Measurements from ENCODE around the gene CCNF. TPM values are rescaled to one million over a fixed set of nuclear protein-coding genes. Genes with fewer than 3 reads are reported as not detected.

The CCNF gene
- total and polyA plus RNA-seq, 2 of the 8 experiments (the other 6 are each of a cell fraction or from before 2014, with no cell fraction given) = 15.4 to 54.3 TPM

DNA sequence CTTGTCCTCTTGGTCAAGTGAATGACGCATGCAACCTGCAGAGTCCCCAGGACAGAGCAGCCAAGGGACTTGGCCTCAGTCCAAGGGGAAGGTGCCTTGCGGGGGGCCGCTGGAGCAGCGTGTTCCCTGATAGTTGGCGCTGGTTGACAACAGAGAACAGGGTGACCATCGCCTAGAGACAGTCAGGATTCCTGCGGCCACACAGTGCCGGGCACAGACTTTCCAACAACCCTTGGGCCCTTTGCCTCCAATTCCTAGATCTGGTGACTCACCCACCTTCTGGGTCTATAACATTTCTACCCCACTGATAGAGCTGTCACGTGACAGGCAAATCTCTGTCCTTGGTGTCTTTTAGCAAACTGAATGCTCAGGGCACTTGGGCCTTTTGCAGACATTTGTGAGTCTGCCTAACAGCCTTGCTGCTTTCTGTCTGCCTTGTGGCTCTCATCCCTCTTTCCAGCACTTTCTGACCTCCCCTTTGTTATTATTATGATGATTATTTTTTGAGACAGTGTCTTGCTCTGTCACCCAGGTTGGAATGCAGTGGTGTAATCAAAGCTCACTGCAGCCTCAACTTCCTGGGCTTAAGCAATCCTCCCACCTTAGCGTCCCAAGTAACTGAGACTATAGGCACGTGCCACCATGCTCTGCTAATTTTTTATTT, 18.8 kb downstream of the CCNF start:
- H3K9me3 ChIP-seq (ENCODE audit: insufficient read depth in 2 of 2, low read depth in 1 of 2, low read length in 1 of 2) = no peaks in the 10 kb centered on the region
- H3K4ac ChIP-seq (replicated peaks; ENCODE audit: insufficient read length, low read depth, low read length) = no peak overlapping the region
- DNase-seq (ENCODE audit: low read depth in 1 of 2, low spot score in 2 of 2) = no peak
- no peak overlapping the region for H4K5ac ChIP-seq (ENCODE audit: insufficient read length, low read depth, low read length)
- FAIRE-seq = no peak
- H4K20me1 ChIP-seq (replicated peaks in 1 of 2; ENCODE audit: control insufficient read depth in 1 of 2, insufficient read depth in 2 of 2, low read length in 2 of 2) = peaks cover 8 to 22% of the 10 kb centered on the region in 2 experiments
- no peak overlapping the region for H4K91ac ChIP-seq (replicated peaks; ENCODE audit: insufficient read length, low read length)
- POLR2A ChIA-PET (ENCODE audit: partially characterized antibody) = interaction anchor here (1.0 to 1.8 kb wide), 3 partner anchors 9 to 46 kb away, joined by 3 to 9 read pairs (median 7); no protein-coding TSS in a partner anchor
- H2AK5ac ChIP-seq (ENCODE audit: low read depth, low read length) = no peak overlapping the region
- H3K23me2 ChIP-seq (ENCODE audit: low read depth, low read length) = no peaks in the 10 kb centered on the region
- no peak overlapping the region for H2BK15ac ChIP-seq (ENCODE audit: low read length)
- TF ChIP-seq SIX5 (IDR thresholded peaks at IDR 0.05; ENCODE audit: low read depth, low read length) (no peak), CBX8 (IDR thresholded peaks at IDR 0.05; ENCODE audit: borderline replicate concordance, low read depth, low read length) (no peak), TAF7 (optimal IDR thresholded peaks at IDR 0.05; ENCODE audit: borderline replicate concordance, low read depth, low read length) (no peak), RXRA (IDR thresholded peaks at IDR 0.05; ENCODE audit: insufficient read depth, low read depth, low read length) (no peak), POLR2A (IDR thresholded peaks at IDR 0.05; ENCODE audit: control extremely low read depth in 1 of 2, low read depth in 2 of 2, low read length in 2 of 2) (no peak), KDM5A (IDR thresholded peaks at IDR 0.05; ENCODE audit: low read length) (no peak), CBX5 (IDR thresholded peaks at IDR 0.05; ENCODE audit: low read depth, low read length) (no peak), CHD2 (IDR thresholded peaks at IDR 0.05; ENCODE audit: low read length) (no peak), JUN (IDR thresholded peaks at IDR 0.05; ENCODE audit: low read depth, low read length) (no peak), ASH2L (IDR thresholded peaks at IDR 0.05; ENCODE audit: low read length) (no peak)
- no peak overlapping the region for H3K4me3 ChIP-seq (ENCODE audit: extremely low read depth in 1 of 4, insufficient read depth in 2 of 4, low read depth in 3 of 4, low read length in 4 of 4)
- H3K4me2 ChIP-seq (ENCODE audit: insufficient read depth in 1 of 2, low read depth in 2 of 2, low read length in 2 of 2) = no peak overlapping the region
- peaks cover 45 to 74% (median 69%) of the 10 kb centered on the region in 4 experiments for H3K36me3 ChIP-seq (ENCODE audit: control insufficient read depth in 2 of 4, insufficient read depth in 4 of 4, low read length in 3 of 4)
- no peak overlapping the region for H4K8ac ChIP-seq (ENCODE audit: extremely low read depth, insufficient read depth, low read length)
- H2BK20ac ChIP-seq (ENCODE audit: low read length) = no peak overlapping the region
- H2AFZ ChIP-seq (ENCODE audit: low read length) = no peak overlapping the region
- H3K23ac ChIP-seq (ENCODE audit: insufficient read length) = no peak overlapping the region
- no peak overlapping the region for H2BK12ac ChIP-seq (ENCODE audit: low read depth, low read length)
- CTCF ChIA-PET (ENCODE audit: partially characterized antibody) = interaction anchor here (1.5 to 1.7 kb wide), 2 partner anchors 9 to 10 kb away, joined by 5 read pairs; no protein-coding TSS in a partner anchor
- H3K56ac ChIP-seq (replicated peaks; ENCODE audit: insufficient read length, low read depth, low read length) = no peak overlapping the region
- no peak overlapping the region for H3K18ac ChIP-seq (ENCODE audit: extremely low read depth, low read length)
- no peaks in the 10 kb centered on the region for H3K4me1 ChIP-seq (replicated peaks in 1 of 4; ENCODE audit: control insufficient read depth in 3 of 4, insufficient read depth in 4 of 4, low read length in 3 of 4)
- H2BK5ac ChIP-seq (ENCODE audit: low read depth, low read length) = no peak overlapping the region
- no peaks in the 10 kb centered on the region; the same call in 1 of the 2 replicates for H3K79me1 ChIP-seq (ENCODE audit: low read depth, low read length)
- H3K27me3 ChIP-seq (replicated peaks in 1 of 4; ENCODE audit: control insufficient read depth in 3 of 4, extremely low read depth in 1 of 4, insufficient read depth in 3 of 4, low read length in 3 of 4) = no peaks in the 10 kb centered on the region
- no peak overlapping the region for H2BK120ac ChIP-seq (replicated peaks; ENCODE audit: low read depth, low read length)
- 96% methylated on average over 11 of the region's 11 CpGs; no CpG with 5 or more reads in 1 of the 2 experiments for whole genome bisulfite sequencing, 2 experiments (ENCODE audit: extremely low coverage in 1 of 2, insufficient coverage in 1 of 2, insufficient read length in 1 of 2, insufficient replicate concordance in 2 of 2, low coverage in 1 of 2, low lambda C conversion rate in 2 of 2, missing lambda C conversion rate in 1 of 2)
- H3K79me2 ChIP-seq (ENCODE audit: control insufficient read depth in 1 of 2, insufficient read depth in 2 of 2, low read length in 2 of 2) = no peaks in the 10 kb centered on the region
- H3K9ac ChIP-seq (replicated peaks in 1 of 4; ENCODE audit: extremely low read depth in 1 of 4, low read depth in 3 of 4, low read length in 3 of 4) = no peak overlapping the region
- no peak overlapping the region for H3K27ac ChIP-seq (ENCODE audit: low read depth, low read length)
- no peak overlapping the region for H3K14ac ChIP-seq (ENCODE audit: insufficient read length)
